Activated CD4-positive, alpha-beta T cell treated with anti-CD3 and anti-CD28 coated beads, Interleukin-2, amount 10 ng/mL, durations not matched to agents 7 days and 5 days (primary cell): ENCODE results near the gene ZNF652. TPM values are rescaled to one million over a fixed set of nuclear protein-coding genes. Genes with fewer than 3 reads are reported as not detected.

Source experiments
- CTCF ChIA-PET: fragments of 350-600 bp; sonication (Branson Sonifier 250); formaldehyde crosslinking; loops from one replicate; lab custom pipeline; 2021; ENCODE audit warnings: antibody characterized with exemption; lab: Charles Lee
- POLR2A ChIA-PET: fragments of 350-600 bp; sonication (Branson Sonifier 250); formaldehyde crosslinking; loops from one replicate; lab custom pipeline; 2021; ENCODE audit warnings: antibody characterized with exemption; lab: Charles Lee
- DNase-seq: peaks from one replicate; pipeline ENCODE4 v3.0.0-alpha.2; 2020
- H3K27ac Mint-ChIP-seq: one replicate; pipeline ENCODE4 v1.8.0; 2021; ENCODE audit warnings: mild to moderate bottlenecking, moderate library complexity, mixed read lengths
- H3K27me3 Mint-ChIP-seq: one replicate; pipeline ENCODE4 v1.8.0; 2021; ENCODE audit warnings: mixed read lengths
- H3K36me3 Mint-ChIP-seq: one replicate; pipeline ENCODE4 v1.8.0; 2021; ENCODE audit warnings: low read depth, mixed read lengths
- H3K4me1 Mint-ChIP-seq: one replicate; pipeline ENCODE4 v1.8.0; 2021; ENCODE audit warnings: mixed read lengths
- H3K4me3 Mint-ChIP-seq: one replicate; pipeline ENCODE4 v1.8.0; 2021; ENCODE audit warnings: mild to moderate bottlenecking, moderate library complexity, mixed read lengths
- H3K9me3 Mint-ChIP-seq: one replicate; pipeline ENCODE4 v1.8.0; 2021; ENCODE audit warnings: mixed read lengths
- total RNA-seq, 2 experiments: library from RNA; stranded (reverse); gene quantifications; one replicate each; pipeline ENCODE4 v1.2.3, GENCODE V29; 2021

The ZNF652 gene
- total RNA-seq, 2 experiments from 2014 or later, result 32.1 to 36.2 TPM

- CTCF ChIA-PET, result interaction anchor here (0.7 to 0.9 kb wide), 2 partner anchors 19 to 392 kb away, joined by 4 read pairs; no protein-coding TSS in a partner anchor
- H3K4me1 Mint-ChIP-seq, result peaks cover 36% of the 10 kb centered on the region
- peaks cover 2% of the 10 kb centered on the region for H3K9me3 Mint-ChIP-seq
- POLR2A ChIA-PET, result no interaction called here
- no peak for DNase-seq
- H3K4me3 Mint-ChIP-seq, result no peak overlapping the region
- H3K27me3 Mint-ChIP-seq, result no peaks in the 10 kb centered on the region
- no peak overlapping the region for H3K27ac Mint-ChIP-seq
- H3K36me3 Mint-ChIP-seq, result peaks cover 31% of the 10 kb centered on the region
Observed at GRCh38 chr17:49351572-49352140, 10.4 kb downstream of the ZNF652 start.

- peaks cover 2% of the 10 kb centered on the region for H3K9me3 Mint-ChIP-seq
- H3K4me3 Mint-ChIP-seq, result no peak overlapping the region
- peaks cover 42% of the 10 kb centered on the region for H3K4me1 Mint-ChIP-seq
- POLR2A ChIA-PET, result no interaction called here
- H3K36me3 Mint-ChIP-seq, result peaks cover 30% of the 10 kb centered on the region
- CTCF ChIA-PET, result interaction anchor here (0.8 to 1.4 kb wide), 3 partner anchors 11 to 16 kb away, joined by 4 read pairs; no protein-coding TSS in a partner anchor
- no peak overlapping the region for H3K27ac Mint-ChIP-seq
- H3K27me3 Mint-ChIP-seq, result no peaks in the 10 kb centered on the region
- DNase-seq, result no peak
Observed at GRCh38 chr17:49349541-49349940, 12.5 kb downstream of the ZNF652 start.

- peaks cover 2% of the 10 kb centered on the region for H3K9me3 Mint-ChIP-seq
- peaks cover 31% of the 10 kb centered on the region for H3K36me3 Mint-ChIP-seq
- DNase-seq, result no peak
- POLR2A ChIA-PET, result no interaction called here
- no peaks in the 10 kb centered on the region for H3K27me3 Mint-ChIP-seq
- H3K4me1 Mint-ChIP-seq, result peaks cover 64% of the 10 kb centered on the region
- no peak overlapping the region for H3K4me3 Mint-ChIP-seq
- CTCF ChIA-PET, result interaction anchor here (0.9 to 1.1 kb wide), 2 partner anchors 21 to 67 kb away, joined by 3 to 4 read pairs; no protein-coding TSS in a partner anchor
- peak overlapping the region; percentile 2 for H3K27ac Mint-ChIP-seq
Observed at GRCh38 chr17:49344914-49345313, 17.1 kb downstream of the ZNF652 start.

GRCh38 chr17:49343273-49343672 lies 18.8 kb downstream of the ZNF652 start:
- peak overlapping the region; percentile 85 for H3K27ac Mint-ChIP-seq
- H3K36me3 Mint-ChIP-seq, result peaks cover 28% of the 10 kb centered on the region
- DNase-seq, result peak; percentile 32
- ChIA-PET CTCF (interaction anchor here (1.4 to 2.0 kb wide), 2 partner anchors 15 to 25 kb away, joined by 6 read pairs; no protein-coding TSS in a partner anchor), POLR2A (no interaction called here)
- peak overlapping the region; percentile 52 for H3K4me3 Mint-ChIP-seq
- H3K4me1 Mint-ChIP-seq, result peaks cover 67% of the 10 kb centered on the region
- peaks cover 2% of the 10 kb centered on the region for H3K9me3 Mint-ChIP-seq
- H3K27me3 Mint-ChIP-seq, result peaks cover 5% of the 10 kb centered on the region

- Mint-ChIP-seq H3K4me1 (peaks cover 64% of the 10 kb centered on the region), H3K27me3 (peaks cover 5% of the 10 kb centered on the region), H3K36me3 (peaks cover 21% of the 10 kb centered on the region), H3K4me3 (peak overlapping the region; percentile 52), H3K9me3 (no peaks in the 10 kb centered on the region), H3K27ac (peak overlapping the region; percentile 85)
- ChIA-PET CTCF (interaction anchor here (0.7 to 2.0 kb wide), 3 partner anchors 16 to 138 kb away, joined by 6 to 7 read pairs (median 6); no protein-coding TSS in a partner anchor), POLR2A (no interaction called here)
- no peak for DNase-seq
Observed at GRCh38 chr17:49342575-49342936, 19.5 kb downstream of the ZNF652 start.

- Mint-ChIP-seq H3K9me3 (no peaks in the 10 kb centered on the region), H3K27ac (peak overlapping the region; percentile 85), H3K4me3 (peak overlapping the region; percentile 52), H3K4me1 (peaks cover 56% of the 10 kb centered on the region), H3K27me3 (peaks cover 5% of the 10 kb centered on the region), H3K36me3 (peaks cover 19% of the 10 kb centered on the region)
- CTCF ChIA-PET, result interaction anchor here (0.7 to 2.0 kb wide), 7 partner anchors 12 to 535 kb away, joined by 3 to 6 read pairs (median 4); no protein-coding TSS in a partner anchor
- DNase-seq, result no peak
- POLR2A ChIA-PET, result no interaction called here
Observed at GRCh38 chr17:49341356-49341755, 20.7 kb downstream of the ZNF652 start.

- Mint-ChIP-seq H3K36me3 (peaks cover 16% of the 10 kb centered on the region), H3K9me3 (no peaks in the 10 kb centered on the region), H3K4me3 (no peak overlapping the region), H3K27ac (peak overlapping the region; percentile 66), H3K4me1 (peaks cover 46% of the 10 kb centered on the region), H3K27me3 (peaks cover 5% of the 10 kb centered on the region)
- CTCF ChIA-PET, result interaction anchor here (1.8 to 1.9 kb wide), 2 partner anchors 11 to 15 kb away, joined by 4 to 6 read pairs; no protein-coding TSS in a partner anchor
- POLR2A ChIA-PET, result no interaction called here
- no peak for DNase-seq
Observed at GRCh38 chr17:49339354-49339753, 22.7 kb downstream of the ZNF652 start.

- Mint-ChIP-seq H3K4me1 (peaks cover 45% of the 10 kb centered on the region), H3K27me3 (peaks cover 5% of the 10 kb centered on the region), H3K27ac (no peak overlapping the region), H3K4me3 (no peak overlapping the region), H3K9me3 (no peaks in the 10 kb centered on the region), H3K36me3 (peaks cover 16% of the 10 kb centered on the region)
- no peak for DNase-seq
- ChIA-PET CTCF (interaction anchor here (0.6 to 1.9 kb wide), 3 partner anchors 11 to 734 kb away, joined by 4 to 6 read pairs (median 5); partner anchors contain the start of gene HOXB6), POLR2A (no interaction called here)
Observed at GRCh38 chr17:49338883-49339282, 23.2 kb downstream of the ZNF652 start.

- CTCF ChIA-PET, result interaction anchor here (0.7 to 1.9 kb wide), 5 partner anchors 12 to 158 kb away, joined by 3 to 6 read pairs (median 4); no protein-coding TSS in a partner anchor
- Mint-ChIP-seq H3K27ac (no peak overlapping the region), H3K9me3 (no peaks in the 10 kb centered on the region), H3K4me3 (no peak overlapping the region), H3K27me3 (peaks cover 5% of the 10 kb centered on the region), H3K36me3 (peaks cover 16% of the 10 kb centered on the region), H3K4me1 (peaks cover 40% of the 10 kb centered on the region)
- DNase-seq, result no peak
- POLR2A ChIA-PET, result interaction anchor here (0.6 kb wide), 1 partner anchor 43 kb away, joined by 3 read pairs; no protein-coding TSS in a partner anchor
Observed at GRCh38 chr17:49337884-49338283, 24.2 kb downstream of the ZNF652 start.

- Mint-ChIP-seq H3K9me3 (no peaks in the 10 kb centered on the region), H3K27me3 (peaks cover 5% of the 10 kb centered on the region), H3K4me3 (no peak overlapping the region), H3K4me1 (peaks cover 21% of the 10 kb centered on the region), H3K27ac (no peak overlapping the region), H3K36me3 (peaks cover 12% of the 10 kb centered on the region)
- no peak for DNase-seq
- ChIA-PET POLR2A (no interaction called here), CTCF (interaction anchor here (1.0 to 1.8 kb wide), 2 partner anchors 19 to 58 kb away, joined by 3 read pairs; no protein-coding TSS in a partner anchor)
Observed at GRCh38 chr17:49334744-49335512, 27.1 kb downstream of the ZNF652 start.

- peaks cover 2% of the 10 kb centered on the region for H3K27me3 Mint-ChIP-seq
- no peak for DNase-seq
- ChIA-PET POLR2A (no interaction called here), CTCF (no interaction called here)
- H3K27ac Mint-ChIP-seq, result no peak overlapping the region
- no peak overlapping the region for H3K4me3 Mint-ChIP-seq
- H3K4me1 Mint-ChIP-seq, result peaks cover 20% of the 10 kb centered on the region
- no peaks in the 10 kb centered on the region for H3K9me3 Mint-ChIP-seq
- peaks cover 5% of the 10 kb centered on the region for H3K36me3 Mint-ChIP-seq
Observed at GRCh38 chr17:49333804-49334203, 28.2 kb downstream of the ZNF652 start.

- no peak for DNase-seq
- Mint-ChIP-seq H3K4me3 (no peak overlapping the region), H3K27me3 (no peaks in the 10 kb centered on the region), H3K4me1 (peaks cover 52% of the 10 kb centered on the region), H3K36me3 (peaks cover 10% of the 10 kb centered on the region), H3K27ac (no peak overlapping the region), H3K9me3 (no peaks in the 10 kb centered on the region)
- ChIA-PET POLR2A (no interaction called here), CTCF (interaction anchor here (1.0 kb wide), 1 partner anchor 13 kb away, joined by 3 read pairs; no protein-coding TSS in a partner anchor)
Observed at GRCh38 chr17:49327835-49328784, 33.9 kb downstream of the ZNF652 start.
